ENCODE measurements around the gene NCAPD2. TPM values are rescaled to one million over a fixed set of nuclear protein-coding genes. Genes with fewer than 3 reads are reported as not detected.

NCAPD2 gene
- 51.0 to 69.8 TPM (median 57.7 TPM) in 5 replicates for total RNA-seq (2022; extraction: Qiagen RNA extraction)

GRCh38 chr12:6493497-6494257, at the start of gene NCAPD2:
Gene NCAPD2, plus strand, starts transcription at chr12:6494102. Its CDS starts 997 bp downstream, at chr12:6495099.

GRCh38 chr12:6444704-6445688, 48.9 kb upstream of the NCAPD2 start, which contains the start of gene CD27:
Gene CD27, plus strand, starts transcription at chr12:6444955. Its CDS starts 141 bp downstream, at chr12:6445096.

GRCh38 chr12:6451348-6452244, 42.3 kb upstream of the NCAPD2 start, which contains the start of gene TAPBPL:
Gene TAPBPL, plus strand, starts transcription at chr12:6452042. Its CDS starts 207 bp downstream, at chr12:6452249.

GRCh38 chr12:6470375-6471163, 23.3 kb upstream of the NCAPD2 start, which contains the start of gene VAMP1:
Gene VAMP1, minus strand, starts transcription at chr12:6470677. Its CDS starts 146 bp downstream, at chr12:6470531.

GRCh38 chr12:6492838-6493496, 935 bp upstream of the NCAPD2 start, which contains the start of gene MRPL51:
Gene MRPL51, minus strand, starts transcription at chr12:6493262. Its CDS starts 126 bp downstream, at chr12:6493136.

GRCh38 chr12:6533923-6534694, 40.2 kb downstream of the NCAPD2 start, which contains the start of gene GAPDH:
Gene GAPDH, plus strand, starts transcription at chr12:6534517. Its CDS starts 316 bp downstream, at chr12:6534833.

Other genes with a start within 250 kb of the NCAPD2 start
- 0.23 to 0.37 TPM (median 0.28 TPM) in 5 replicates for gene PLEKHG6, start 183.4 kb upstream of the NCAPD2 start, total RNA-seq (2022; extraction: Qiagen RNA extraction)
- 401 to 704 TPM (median 482 TPM) in 5 replicates for gene TNFRSF1A, start 152.0 kb upstream of the NCAPD2 start, total RNA-seq (2022; extraction: Qiagen RNA extraction)
- gene SCNN1A, start 118.5 kb upstream of the NCAPD2 start, total RNA-seq (2022; extraction: Qiagen RNA extraction), result 23.1 to 30.7 TPM (median 28.9 TPM) in 5 replicates
- gene LTBR, start 109.9 kb upstream of the NCAPD2 start, total RNA-seq (2022; extraction: Qiagen RNA extraction), result 210 to 256 TPM (median 253 TPM) in 5 replicates
- not detected in 5 replicates for gene CD27, start 49.1 kb upstream of the NCAPD2 start, total RNA-seq (2022; extraction: Qiagen RNA extraction)
- gene TAPBPL, start 42.1 kb upstream of the NCAPD2 start, total RNA-seq (2022; extraction: Qiagen RNA extraction), result 3.0 to 3.9 TPM (median 3.5 TPM) in 5 replicates
- gene VAMP1, start 23.4 kb upstream of the NCAPD2 start, total RNA-seq (2022; extraction: Qiagen RNA extraction), result 8.9 to 13.2 TPM (median 10.2 TPM) in 5 replicates
- 268 to 320 TPM (median 299 TPM) in 5 replicates for gene MRPL51, start 840 bp upstream of the NCAPD2 start, total RNA-seq (2022; extraction: Qiagen RNA extraction)
- 6,774 to 9,343 TPM (median 8,942 TPM) in 5 replicates for gene GAPDH, start 40.4 kb downstream of the NCAPD2 start, total RNA-seq (2022; extraction: Qiagen RNA extraction)
- 1.5 to 2.3 TPM (median 1.6 TPM) in 5 replicates for gene IFFO1, start 61.9 kb downstream of the NCAPD2 start, total RNA-seq (2022; extraction: Qiagen RNA extraction)
- 86.7 to 99.6 TPM (median 96.7 TPM) in 5 replicates for gene NOP2, start 74.2 kb downstream of the NCAPD2 start, total RNA-seq (2022; extraction: Qiagen RNA extraction)
- 52.7 to 76.9 TPM (median 54.3 TPM) in 5 replicates for gene CHD4, start 113.3 kb downstream of the NCAPD2 start, total RNA-seq (2022; extraction: Qiagen RNA extraction)
- gene LPAR5, start 141.9 kb downstream of the NCAPD2 start, total RNA-seq (2022; extraction: Qiagen RNA extraction), result 0.53 to 0.92 TPM (median 0.65 TPM) in 5 replicates
- gene ACRBP, start 153.3 kb downstream of the NCAPD2 start, total RNA-seq (2022; extraction: Qiagen RNA extraction), result 0.13 to 0.28 TPM (median 0.17 TPM) in 3 of 5 replicates, not detected in the others
- gene ING4, start 169.0 kb downstream of the NCAPD2 start, total RNA-seq (2022; extraction: Qiagen RNA extraction), result 12.0 to 17.7 TPM (median 14.7 TPM) in 5 replicates
- 50.4 to 60.8 TPM (median 56.9 TPM) in 5 replicates for gene ZNF384, start 195.3 kb downstream of the NCAPD2 start, total RNA-seq (2022; extraction: Qiagen RNA extraction)
- 0.75 to 1.00 TPM (median 0.92 TPM) in 5 replicates for gene PIANP, start 206.7 kb downstream of the NCAPD2 start, total RNA-seq (2022; extraction: Qiagen RNA extraction)
- gene COPS7A, start 229.9 kb downstream of the NCAPD2 start, total RNA-seq (2022; extraction: Qiagen RNA extraction), result 50.2 to 55.9 TPM (median 55.2 TPM) in 5 replicates

Measured in A549 treated with AZD2906 at 1 μM for 4 hours (cell line).